ENCODE measurements around the gene CD9. TPM values are rescaled to one million over a fixed set of nuclear protein-coding genes. Genes with fewer than 3 reads are reported as not detected.
A peak's percentile ranks its signal among the peaks of the same experiment; 100 is the strongest.

Gene CD9
- polyA plus RNA-seq, 1 donor, result 45.9 TPM

DNA sequence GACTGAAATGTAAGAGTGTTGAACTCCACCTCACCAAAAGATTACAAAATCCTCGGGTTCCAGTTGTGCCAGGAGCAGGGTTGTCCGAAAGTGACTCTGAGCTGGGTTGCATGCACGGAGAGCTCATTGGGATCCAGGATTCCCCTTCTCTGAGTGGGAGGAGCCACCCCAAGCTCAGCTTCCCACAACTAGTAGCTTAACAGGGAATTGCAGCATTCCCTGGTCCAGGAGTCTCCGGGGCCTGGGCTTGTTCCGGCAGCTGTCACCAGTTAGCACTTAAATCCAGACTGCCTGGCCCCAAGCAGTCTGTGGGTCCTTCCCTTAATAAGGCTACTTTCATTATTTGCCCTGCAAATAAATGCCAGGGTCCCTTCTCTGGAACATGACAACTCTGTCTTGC lies 50.1 kb downstream of the CD9 start:
- no peak for DNase-seq

DNA sequence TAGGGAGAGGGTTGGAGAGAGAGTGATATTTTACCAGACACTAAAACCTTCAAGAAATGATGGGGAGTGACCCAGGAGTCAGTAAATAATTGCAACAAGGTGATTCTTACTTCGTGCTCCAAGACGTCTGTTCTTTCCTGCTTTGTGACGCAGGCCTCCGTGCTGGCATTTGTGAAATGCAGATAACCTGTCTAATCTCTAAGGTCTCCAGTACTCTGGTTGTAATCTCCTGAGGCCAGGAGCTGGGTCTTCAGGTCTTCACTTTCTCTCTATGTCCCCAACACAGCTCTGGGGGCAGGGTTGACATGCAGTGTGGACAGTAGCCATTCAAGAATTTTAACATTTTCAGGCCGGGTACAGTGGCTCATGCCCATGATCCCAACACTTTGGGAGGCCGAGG lies 53.1 kb downstream of the CD9 start:
- DNase-seq, result no peak

DNA sequence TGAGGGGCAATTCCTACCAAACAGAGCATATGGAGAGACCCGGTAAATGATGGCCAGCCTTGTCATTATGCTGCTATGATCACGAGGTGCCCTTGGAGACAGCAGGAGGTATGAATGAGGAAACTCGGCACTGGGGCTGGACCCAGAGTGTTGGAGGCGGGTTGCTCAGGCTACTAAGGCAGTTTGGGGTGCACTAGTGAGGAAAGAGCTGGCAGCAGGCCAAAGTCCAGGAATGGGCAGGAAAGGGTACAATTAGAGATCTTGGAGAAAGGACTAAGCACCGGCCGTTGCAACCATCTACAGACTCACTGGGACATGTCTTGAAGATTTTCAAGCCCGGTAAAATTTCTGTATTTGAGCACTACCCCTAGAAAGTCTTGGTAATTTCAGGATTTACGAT lies 54.3 kb downstream of the CD9 start:
- no peak for DNase-seq

DNA sequence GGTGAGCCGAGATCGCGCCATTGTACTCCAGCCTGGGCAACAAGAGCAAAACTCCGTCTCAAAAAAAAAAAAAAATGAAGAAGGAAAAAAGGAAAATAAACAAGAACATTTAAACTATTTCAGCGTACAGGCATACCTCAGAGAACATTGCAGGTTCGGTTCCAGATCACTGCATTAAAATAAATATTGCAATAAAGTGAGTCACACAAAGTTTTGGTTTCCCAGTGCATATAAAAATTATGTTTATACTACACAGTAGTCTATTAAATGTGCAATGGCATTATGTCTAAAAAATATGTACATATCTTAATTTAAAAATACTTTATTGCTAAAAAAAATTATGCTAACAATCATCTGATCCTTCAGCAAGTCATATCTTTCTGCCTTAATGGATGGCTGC lies 56.8 kb downstream of the CD9 start:
- no peak for DNase-seq

DNA sequence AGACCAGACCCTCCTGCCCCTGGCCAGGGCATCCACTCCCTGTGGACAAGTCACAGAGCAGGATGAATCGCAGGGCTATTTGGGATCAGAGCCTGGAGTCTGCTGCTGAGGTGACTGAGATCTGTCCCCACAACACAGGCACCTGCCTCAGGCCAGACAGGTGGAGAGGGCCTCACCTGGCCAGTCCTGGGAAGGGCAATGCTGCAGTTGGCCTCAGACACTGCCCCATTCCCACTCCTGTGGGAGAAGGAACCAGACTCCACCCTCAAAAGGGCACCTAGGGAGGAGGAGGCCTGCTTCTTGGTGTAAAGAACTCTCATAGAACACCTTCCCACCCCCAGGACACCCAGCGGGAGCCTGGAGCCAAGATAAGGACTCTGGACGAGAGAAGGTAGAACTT lies 62.0 kb downstream of the CD9 start:
- no peak for DNase-seq

DNA sequence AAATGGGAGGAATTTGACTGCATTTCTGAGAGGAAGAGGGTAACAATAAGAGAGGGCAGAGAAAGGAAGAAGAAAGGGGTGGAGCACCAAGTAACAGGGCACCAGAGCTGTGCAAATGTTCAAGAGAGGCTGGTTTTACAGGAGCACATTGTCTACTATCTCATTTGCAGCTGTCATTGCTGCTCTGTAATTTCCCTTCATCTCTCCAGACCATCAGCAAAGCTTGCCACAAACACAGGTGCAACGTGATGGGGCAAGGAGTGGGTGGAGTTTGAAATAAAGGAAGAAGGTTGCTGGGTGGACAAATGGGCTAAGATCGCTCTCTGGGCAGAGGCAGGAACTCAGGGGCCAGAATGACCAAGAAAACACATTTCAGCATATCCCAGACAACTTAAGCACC lies 62.4 kb downstream of the CD9 start:
- no peak for DNase-seq

DNA sequence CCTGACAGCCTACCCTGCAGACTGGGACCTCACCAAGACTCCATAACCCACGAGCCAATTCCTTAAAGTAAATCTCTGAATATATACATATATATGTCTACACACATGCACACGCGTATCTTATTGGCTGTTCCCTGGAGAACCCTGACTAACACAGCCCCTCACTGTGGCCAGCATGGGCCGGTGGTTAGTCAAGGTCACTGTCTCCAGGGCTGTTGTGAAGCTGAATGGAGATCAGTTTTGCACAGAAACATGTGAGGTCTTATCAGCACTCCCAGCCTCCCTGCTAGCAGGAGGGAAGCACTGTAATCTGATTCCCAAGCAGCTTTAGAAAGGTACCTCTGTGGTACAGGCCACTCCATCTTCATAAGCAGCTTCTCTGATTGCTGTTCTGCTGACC lies 63.7 kb downstream of the CD9 start:
- DNase-seq, result no peak

DNA sequence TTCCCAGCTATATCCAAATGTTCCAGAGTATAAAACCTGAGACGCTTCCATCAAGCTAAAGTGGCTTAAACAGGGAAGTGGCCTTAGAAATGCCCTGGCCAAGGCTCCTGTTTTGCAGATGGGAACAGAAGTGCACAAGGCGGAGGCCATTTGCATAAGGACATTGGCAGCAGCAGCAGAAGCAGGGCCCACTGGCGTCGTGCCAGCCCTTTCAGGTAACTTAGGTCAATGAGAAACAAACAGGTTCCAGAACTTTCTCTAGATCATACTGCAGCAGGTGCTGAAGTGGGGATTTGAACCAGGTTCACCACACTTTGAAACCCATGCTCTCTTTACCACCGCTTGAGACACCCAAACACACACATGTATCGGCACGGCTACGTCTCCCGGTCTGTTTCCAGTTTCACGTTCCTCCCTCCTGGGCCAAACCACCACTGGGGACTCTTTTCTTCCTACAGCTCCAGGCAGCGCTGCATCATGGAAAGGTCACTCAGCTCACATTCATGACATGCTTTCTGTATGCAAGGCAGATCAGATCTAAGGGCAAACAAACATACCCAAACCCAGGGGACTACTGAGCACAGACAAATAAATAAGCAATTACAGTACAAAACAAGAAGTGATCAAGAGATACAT lies 64.3 kb downstream of the CD9 start:
- no peak for DNase-seq

DNA sequence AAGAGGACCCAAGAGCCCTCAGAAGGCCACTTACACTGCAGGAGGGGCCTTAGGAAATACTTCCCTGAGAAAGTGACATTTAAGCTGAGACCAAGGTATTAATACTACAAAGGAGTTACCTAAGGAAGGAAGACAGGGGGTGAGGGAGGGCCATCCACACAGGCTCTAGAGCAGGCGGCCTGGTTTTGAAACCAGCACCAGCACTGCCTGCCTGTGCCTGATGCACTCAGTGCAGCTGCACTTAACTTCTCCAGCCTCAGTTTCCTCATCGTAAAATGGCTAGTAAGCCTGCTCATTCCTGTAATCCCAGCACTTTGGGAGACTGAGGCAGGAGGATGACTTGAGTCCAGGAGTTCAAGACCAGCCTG lies 64.8 kb downstream of the CD9 start:
- DNase-seq, result no peak

DNA sequence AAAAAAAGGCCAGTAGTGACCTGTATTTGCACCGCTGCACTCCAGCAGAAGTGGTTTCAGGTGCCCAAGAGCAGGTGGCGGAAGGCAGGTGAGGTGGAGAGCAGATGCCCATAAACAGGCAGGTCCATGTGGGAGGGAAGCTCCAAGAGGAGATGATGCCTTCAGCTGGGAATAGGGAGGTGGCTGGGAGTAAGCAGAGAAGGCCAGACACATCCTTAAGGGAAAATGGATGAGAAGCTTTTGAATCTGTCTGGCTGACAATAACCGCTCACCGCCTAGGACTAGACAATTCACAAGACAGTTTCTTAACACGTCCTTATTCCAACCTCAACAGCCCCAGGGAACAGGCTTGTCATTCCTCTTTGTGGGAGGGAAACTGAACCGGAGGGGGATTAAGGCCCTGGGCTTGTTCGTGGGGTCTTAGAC lies 66.4 kb downstream of the CD9 start:
- no peak for DNase-seq

DNA sequence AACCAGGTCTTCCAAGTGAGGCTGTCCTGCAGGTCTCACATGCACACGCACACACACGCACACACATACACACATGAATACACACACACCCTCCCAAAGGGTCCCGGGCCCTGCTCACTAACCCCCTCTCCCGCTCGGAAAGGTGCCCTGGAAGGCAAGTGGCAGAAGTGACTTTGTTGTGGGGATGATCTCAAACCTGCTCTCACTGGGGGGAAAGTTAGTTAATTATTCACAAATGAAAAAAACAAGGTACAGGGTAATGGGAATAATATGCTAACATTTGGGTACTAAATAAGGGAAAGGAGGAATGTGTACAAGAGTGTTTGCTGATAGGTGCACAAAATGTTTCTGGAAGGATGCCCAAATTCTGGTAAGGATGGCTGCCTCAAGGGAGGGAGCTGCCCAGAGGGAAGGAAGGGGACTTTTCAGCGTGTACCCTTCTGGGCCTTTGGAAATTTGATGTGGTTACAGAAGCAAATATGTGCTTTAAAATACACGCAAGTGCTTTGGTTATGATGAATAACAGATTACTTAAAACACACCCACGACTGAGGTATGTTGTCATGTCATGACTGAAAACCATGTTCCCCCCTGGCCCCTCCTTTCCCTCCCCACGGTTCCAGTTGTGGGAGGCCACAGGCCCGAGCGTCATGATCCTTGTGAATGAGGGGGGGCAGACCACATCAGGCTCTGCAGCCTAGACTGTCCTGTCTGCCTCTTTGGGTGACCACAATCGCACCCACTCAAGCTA lies 66.9 kb downstream of the CD9 start:
- no peak for DNase-seq

DNA sequence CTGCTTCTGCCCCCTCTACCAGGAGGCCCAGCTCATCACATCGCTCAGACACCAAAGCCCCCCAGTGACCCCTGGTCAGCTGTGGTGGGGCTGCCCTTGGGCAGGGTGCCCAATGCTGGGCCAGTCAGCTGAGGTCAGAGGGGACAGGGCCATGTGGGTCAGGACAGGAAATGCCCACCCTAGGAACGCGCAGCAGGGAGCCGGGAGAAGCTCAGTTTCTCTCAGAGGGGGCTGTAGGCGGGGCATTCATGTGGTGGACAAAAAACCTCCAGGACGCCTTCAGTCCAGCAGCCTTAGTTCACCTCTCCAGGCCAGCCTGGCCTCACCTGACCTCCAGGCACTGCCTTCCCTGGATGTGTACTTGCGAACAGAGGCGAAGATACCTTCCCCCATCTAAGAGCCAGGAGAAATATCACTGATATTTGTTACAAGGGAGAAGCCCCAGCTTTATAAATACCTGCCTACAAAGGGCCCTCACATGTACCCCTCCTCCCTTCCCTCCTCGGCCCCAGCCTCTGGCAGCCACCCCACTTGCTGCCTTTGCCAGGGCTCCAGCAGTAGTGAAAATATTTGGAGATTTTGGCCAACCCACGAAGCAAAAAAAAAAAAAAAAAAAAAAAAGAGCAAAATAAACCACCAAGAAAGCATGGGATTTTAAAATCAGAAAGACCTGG lies 68.4 kb downstream of the CD9 start:
- DNase-seq, result peak; percentile 46

DNA sequence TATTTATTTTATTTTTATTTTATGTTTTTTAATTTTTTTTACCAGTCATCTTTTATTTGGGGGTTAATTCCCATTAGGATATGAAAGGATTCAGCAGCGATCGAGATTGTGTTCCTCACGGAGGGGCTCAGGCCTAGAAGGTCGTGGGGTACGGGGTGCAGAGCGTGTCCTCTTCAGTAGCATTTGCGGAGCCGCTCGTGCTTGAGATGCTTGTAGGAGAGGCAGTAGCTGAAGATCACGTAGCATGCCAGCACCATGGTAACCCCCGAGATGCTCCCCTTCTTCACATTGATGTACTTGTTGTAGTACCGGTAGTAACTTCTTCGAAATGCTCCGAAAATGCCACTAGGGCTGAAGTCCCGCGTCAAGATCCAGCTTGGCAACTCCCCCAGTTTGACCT lies 69.8 kb downstream of the CD9 start:
- DNase-seq, result no peak

DNA sequence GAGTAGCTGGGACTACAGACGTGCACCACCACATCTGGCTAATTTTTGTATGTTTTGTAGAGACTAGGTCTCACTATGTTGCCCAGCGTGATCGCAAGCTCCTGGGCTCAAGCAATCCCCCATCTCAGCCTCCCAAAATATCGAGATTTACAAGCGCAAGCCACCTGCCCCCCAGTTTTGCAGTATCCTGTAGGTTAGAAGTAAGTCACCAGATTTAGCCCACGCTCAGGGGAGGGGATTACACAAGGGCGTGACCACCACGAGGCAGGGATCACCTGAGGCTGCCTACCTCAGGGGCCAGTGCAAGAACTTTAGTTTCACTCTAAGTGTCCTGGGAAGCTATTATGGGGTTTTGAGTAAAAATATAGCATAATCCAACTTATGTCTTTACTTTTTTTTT lies 71.1 kb downstream of the CD9 start:
- no peak for DNase-seq

DNA sequence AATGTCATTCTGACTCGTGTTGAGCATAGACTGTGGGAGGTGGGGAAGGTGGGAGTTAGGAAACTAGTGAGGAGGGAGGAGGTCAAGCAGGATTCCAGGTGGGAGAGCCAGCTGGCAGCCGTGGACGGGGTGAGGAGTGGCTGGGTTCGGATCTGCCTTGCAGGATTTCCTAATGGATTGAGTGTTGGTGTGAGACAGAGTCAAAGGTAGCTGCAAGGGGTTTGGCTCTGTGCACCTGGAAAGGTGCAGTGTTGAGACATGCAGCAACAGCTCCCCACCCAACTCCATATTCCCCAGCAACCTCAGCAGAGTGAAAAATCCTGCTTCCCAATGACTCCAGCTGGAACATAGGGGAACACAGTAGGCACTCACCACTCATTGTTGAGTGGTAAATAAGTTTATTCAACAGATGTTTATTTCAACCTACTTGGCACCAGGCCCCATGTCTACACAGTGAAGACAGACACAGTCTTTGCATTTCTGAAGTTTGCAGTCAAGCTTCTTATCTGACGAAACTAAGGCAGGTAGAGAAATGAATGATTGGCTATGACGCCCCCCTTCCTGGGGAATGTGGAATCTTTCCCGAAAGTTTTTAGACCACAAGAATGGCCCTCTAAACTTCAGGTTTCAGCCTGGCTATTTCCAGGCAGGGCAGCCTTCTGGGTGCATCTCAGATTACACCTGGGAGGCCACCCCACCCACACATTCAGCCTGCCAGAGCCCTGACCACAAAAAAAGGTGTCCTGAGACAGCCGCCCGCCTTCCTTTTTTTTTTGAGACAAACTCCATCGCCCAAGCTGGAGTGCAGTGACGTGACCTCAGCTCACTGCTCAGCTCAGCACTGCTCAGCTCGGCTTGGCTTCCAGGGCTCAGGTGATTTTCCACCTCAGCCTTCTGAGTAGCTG lies 72.4 kb downstream of the CD9 start:
- no peak for DNase-seq

DNA sequence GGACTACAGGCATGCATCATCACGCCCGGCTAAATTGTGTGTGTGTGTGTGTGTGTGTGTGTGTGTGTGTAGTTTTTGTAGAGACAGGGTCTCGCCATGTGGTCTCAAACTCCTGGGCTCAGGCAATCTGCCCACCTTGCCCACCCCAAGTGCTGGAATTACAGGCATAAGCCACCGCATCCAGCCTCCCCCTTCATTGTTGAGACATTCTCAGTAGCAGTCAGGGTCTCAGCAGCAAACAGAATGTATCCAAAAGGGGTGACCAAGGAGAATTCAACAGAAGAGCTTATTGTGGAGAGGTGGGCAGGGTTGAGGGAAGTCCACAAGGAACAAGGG lies 73.0 kb downstream of the CD9 start:
- DNase-seq, result no peak

DNA sequence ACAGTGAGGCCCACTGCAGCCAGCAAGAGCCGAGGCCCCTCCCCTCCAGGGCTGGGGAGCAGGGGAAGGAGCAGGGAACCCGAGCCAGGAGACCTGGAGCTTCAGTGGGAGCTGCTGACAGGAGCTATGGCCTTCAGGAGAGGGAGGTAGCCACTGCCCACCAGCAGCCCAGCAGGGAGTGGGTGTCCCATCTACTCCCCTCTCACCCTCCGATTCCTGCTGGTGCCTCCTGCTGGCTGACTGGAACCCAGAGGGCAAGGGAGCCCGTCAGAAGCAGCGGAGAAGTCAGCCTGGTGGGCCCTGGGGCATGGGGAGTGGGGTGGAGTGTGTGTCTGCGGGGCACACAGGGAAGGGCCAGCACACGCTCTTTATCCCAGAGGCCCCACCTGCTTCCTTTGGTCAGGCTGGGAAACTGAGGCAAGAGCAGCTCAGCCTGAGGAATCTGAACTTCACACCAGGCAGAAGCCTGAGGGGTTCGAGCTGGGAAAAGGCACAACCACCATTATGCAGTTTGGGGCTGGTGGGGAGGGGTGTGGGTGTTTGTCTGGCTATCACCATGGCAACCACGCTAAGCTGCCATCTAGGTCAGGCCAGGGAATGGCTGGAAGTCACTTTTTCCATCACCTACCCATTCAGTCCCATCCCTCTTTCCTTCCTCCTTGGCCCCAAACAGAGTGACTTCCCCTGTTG lies 73.5 kb downstream of the CD9 start:
- peak; percentile 44 for DNase-seq

DNA sequence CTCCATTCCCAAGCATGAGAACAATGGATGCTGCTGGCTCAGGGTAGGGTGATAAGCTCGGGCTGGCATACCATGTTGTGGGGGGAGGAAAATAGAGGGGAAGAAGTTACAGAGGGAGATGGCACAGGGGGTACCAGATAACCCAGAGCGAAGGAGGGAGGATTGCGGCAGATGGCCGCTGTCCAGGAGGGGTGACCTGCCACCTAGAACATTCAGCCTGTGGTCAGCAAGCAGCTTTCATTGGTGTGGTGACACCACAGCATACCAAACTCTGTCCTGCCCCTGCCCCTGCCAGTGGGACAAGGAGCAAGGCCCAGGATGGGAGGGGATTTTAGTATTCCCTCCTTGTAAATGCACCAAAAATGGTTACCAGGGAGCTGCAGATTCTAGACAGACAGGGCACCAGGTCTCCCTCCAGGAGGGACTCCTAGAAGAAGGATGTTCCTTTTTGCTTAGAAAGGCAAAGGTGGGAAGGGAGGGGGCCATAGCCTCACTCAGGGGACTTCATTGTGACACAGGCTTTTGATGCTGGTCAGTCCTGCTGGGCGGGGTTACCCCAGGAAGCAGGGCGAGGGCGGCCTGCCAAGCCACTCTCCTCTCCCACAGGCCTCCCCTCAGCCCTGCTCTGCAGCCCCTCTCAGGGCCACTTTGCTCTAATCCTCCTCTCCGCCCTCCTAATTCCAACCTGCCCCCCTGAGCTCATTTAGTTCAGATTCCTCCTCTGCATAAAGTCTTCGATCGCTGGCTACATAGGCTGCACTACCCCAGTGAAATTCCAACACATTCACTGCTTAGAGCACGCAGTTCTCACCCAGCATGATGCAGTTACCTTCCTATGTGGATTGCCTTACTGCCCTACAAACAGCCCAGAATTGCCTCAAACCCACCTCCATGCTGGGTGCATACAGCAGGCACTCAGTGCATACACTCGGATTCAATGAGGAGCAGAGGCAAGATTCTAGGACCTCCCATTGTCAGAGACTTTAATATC lies 74.3 kb downstream of the CD9 start:
- no peak for DNase-seq

DNA sequence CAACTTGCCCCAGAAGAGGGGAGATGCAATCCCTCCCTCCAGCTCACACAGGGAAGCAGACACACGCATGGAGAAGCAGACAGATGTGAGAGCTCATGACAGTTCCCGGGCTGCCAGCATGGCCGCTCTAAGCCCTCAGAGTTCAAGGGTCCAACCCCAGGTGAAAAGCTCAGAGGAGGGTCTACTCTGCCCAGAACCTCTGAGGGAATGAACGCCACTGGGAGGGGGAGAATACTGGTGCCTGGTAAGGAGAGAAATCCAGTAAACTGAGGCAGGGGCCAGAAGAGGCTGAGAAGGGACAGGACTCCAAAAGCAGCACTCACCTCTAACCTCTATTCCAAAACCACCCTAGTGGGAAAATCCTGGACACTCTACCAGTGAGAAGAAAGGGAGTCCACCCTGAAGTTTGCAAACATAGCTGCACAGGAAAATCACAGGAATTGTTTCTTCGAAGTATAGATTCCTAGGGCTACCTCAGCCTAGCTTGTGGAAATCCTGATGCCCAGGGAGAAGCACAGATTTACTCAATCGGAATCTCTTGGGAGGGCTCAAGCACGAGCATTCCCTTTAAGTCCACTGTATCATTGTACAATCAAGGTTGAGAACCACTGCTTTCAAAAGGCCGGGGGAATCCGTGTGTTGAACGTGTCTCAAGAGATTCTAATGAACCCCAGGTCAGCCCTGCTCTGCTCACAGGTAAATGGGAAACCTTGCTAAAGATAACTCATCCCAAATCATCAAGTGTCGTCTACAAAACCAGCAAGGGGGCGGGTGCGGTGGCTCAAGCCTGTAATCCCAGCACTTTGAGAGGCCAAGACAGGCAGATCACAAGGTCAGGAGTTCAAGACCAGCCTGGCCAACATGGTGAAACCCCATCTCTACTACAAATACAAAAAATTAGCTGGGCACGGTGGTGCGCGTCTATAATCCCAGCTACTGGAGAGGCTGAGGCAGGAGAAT lies 76.0 kb downstream of the CD9 start:
- no peak for DNase-seq
